Measurements from ENCODE around the gene TXNIP.

The TXNIP gene

DNA sequence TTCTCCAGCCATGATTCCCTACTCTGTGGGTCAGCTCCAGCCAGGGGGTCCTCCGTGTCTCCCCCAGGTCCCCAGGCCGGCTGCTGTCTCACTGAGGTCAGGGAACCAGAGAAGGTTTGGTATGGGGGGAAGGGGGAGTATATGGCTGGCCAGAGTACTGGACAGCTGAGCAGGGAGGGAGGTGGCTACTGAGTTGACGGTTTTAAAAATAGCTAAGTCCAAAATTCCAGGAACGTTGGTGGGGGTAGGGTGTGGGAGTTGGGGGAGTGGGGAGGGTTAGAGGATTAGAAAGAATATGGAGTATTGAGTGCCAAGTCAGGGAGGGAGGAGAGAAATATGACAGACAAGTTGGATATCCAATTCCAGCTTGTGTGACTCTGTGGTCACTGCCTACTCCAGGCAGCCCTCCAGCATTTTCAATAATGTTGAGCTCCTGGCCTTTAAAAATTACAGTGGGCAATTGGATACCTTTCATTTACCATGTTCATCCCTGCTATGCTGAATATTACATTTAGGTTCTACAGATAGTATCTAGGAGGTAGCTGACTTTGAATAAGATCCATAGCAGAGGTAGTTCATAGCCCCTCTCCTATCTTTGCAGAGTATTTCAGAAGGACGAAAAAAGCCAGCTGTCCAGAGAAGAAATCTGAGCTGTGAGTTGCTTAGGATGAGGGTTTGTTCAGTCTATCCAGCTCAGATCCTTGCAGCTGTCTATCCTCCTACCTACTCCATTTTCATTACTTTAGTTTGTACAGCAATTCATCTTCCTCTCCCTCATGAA, 25.4 kb upstream of the TXNIP start, which contains the start of gene HJV:
Gene HJV, minus strand, starts transcription at position 114 of the 781 bp plus-strand sequence. CDS start 1,504 bp downstream, outside the sequence.
- POLR2A ChIA-PET, result no interaction called here
- DNase-seq (ENCODE audit: extremely low spot score), result no peak
- TF ChIP-seq, protein P1, sequence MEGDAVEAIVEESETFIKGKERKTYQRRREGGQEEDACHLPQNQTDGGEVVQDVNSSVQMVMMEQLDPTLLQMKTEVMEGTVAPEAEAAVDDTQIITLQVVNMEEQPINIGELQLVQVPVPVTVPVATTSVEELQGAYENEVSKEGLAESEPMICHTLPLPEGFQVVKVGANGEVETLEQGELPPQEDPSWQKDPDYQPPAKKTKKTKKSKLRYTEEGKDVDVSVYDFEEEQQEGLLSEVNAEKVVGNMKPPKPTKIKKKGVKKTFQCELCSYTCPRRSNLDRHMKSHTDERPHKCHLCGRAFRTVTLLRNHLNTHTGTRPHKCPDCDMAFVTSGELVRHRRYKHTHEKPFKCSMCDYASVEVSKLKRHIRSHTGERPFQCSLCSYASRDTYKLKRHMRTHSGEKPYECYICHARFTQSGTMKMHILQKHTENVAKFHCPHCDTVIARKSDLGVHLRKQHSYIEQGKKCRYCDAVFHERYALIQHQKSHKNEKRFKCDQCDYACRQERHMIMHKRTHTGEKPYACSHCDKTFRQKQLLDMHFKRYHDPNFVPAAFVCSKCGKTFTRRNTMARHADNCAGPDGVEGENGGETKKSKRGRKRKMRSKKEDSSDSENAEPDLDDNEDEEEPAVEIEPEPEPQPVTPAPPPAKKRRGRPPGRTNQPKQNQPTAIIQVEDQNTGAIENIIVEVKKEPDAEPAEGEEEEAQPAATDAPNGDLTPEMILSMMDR (IDR thresholded peaks at IDR 0.05; ENCODE audit: control extremely low read depth, extremely low read depth, low read depth, missing control alignments), result no peak
- CTCF ChIA-PET, result interaction anchor here (0.8 to 2.9 kb wide), 13 partner anchors 8 to 176 kb away, joined by 3 to 34 read pairs (median 4); partner anchors contain the start of genes ANKRD34A, NUDT17 and POLR3GL

DNA sequence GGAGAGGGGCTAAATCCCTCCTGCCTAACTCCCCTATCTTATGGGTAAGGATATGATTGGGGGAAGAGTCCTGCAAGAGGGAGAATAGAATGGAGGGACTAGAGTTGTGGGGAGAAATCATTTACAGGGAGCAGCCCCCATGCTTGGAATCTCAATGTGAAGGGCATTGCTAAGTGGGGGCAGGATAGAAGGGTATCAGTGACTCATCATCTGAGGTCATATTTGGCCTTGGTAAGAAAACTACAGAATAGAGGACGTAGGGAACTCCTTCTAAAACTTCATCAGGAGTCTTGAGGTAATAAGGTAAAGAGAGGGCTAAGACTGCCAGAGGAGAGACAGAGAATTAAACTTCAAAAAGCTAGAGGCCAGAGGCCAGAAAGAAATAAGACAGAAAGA, 24.7 kb upstream of the TXNIP start:
- ChIA-PET POLR2A (no interaction called here), CTCF (interaction anchor here (0.8 to 2.9 kb wide), 11 partner anchors 8 to 175 kb away, joined by 3 to 34 read pairs (median 5); partner anchors contain the start of gene NUDT17)
- no peak for DNase-seq (ENCODE audit: extremely low spot score)
- TF ChIP-seq, protein P1 (IDR thresholded peaks at IDR 0.05; ENCODE audit: control extremely low read depth, extremely low read depth, low read depth, missing control alignments), result no peak

DNA sequence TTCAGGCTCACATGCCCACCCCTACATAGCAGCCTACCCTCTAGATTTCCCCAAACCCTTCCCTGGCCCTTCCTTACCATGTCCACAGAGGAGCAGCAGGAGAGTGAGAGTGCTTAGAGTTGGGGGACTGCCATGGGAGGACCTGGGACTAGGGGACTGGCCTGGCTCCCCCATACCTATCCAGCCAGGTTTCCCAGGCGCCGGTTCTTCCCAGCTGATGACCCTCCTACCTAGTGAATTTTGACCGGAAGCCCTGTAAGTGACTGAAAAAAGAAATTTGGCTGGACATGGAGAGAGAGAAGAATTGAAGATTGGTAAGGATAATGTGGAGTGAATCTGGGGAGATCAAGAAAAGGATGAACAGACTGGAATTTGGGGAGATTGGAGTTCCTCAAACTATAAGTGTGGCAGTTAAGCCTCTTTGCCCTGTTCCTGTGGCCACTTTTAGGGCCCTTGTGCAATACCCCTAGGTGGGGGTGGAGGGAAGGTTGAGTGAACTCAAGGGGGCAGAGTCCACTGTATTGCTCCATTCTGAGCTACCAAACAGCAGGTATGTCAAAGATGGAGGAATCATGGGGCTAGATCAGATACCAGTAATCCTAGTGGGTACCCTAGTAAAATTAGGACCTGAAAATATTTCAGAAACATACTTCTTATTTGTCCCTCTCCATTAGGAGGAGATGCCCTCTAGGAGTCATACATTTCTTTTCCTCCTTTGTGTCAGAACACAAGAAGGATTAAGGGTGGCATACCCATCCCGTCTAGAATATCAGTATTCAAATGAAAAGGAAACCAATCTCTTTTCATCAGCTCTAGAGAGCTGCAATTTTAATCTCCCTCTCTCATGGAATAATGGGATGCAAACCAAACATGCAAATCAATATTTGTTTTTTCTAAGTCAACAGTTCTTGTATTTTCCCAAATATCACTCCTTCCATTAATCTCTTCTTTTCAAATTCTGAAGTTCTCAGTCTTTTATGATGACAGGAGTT, 24.0 kb upstream of the TXNIP start:
- no peak for DNase-seq (ENCODE audit: extremely low spot score)
- ChIA-PET CTCF (interaction anchor here (1.2 to 2.9 kb wide), 9 partner anchors 13 to 175 kb away, joined by 3 to 34 read pairs (median 6); partner anchors contain the start of gene NUDT17), POLR2A (no interaction called here)
- TF ChIP-seq, protein P1 (IDR thresholded peaks at IDR 0.05; ENCODE audit: control extremely low read depth, extremely low read depth, low read depth, missing control alignments), result no peak

DNA sequence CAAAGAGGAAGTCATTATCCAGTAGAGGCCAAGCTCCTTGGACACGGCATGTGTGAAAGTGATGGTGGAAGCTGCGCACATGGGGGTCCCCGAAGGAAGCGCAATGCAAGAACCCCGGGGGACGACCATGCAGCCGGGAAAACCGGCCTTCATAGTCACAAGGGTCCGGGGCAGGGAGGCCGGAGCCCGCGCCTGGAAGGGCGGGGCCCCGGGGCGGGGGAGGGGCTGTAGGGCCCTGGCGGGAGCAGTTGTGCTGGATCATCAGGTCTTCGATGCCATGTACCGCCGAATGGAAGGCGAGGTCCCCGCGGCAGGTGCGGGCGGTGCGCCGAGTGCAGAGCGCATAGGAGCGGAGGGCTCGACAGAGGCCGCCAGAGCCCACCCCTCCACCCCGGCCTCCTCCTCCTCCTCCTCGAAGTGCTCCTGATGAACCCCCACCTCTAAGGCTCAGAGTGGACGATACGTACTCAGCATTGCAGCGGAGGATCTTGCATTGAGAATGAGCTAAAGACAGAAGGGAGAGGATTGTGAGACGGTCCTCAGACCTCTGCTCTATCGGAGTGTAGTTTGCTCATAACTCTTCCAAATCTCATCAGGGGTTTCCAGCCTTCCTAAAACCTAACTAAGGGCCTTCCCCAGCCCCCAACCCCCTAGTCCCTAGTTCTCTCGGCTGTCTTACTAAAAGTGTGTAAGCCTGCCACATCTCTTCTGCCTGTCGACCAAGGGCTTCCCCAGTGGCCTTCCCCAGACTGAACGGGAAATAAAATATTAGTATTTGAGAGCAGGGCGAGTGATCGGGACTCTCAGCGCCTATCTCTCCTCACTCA, 23.1 kb upstream of the TXNIP start:
- ChIA-PET CTCF (interaction anchor here (1.2 to 3.4 kb wide), 11 partner anchors 11 to 174 kb away, joined by 3 to 21 read pairs (median 5); partner anchors contain the start of gene NUDT17), POLR2A (no interaction called here)
- DNase-seq (ENCODE audit: extremely low spot score), result no peak
- TF ChIP-seq, protein P1 (IDR thresholded peaks at IDR 0.05; ENCODE audit: control extremely low read depth, extremely low read depth, low read depth, missing control alignments), result no peak

DNA sequence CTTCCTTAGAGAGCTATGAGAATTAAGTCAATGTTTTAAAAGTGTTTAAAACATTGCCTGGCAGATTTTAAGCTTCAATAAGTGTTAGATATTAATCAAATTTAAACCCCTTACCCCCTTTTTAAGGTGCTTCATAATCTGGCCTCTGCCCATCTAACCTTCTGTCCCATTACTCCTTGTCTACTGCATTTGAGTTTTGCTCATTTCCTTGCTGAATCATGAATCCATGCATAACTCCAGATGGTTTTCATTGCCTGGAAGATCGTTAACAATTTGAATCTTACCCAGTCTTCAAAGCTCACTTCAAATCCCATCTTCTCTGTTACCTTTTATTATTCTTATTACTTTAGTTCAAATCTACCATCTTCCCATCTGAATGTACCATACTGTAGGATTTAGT, 20.5 kb upstream of the TXNIP start:
- TF ChIP-seq, protein P1 (IDR thresholded peaks at IDR 0.05; ENCODE audit: control extremely low read depth, extremely low read depth, low read depth, missing control alignments), result no peak
- no peak for DNase-seq (ENCODE audit: extremely low spot score)
- CTCF ChIA-PET, result interaction anchor here (0.8 to 3.4 kb wide), 12 partner anchors 9 to 174 kb away, joined by 3 to 32 read pairs (median 4); partner anchors contain the start of genes NUDT17 and PIAS3
- POLR2A ChIA-PET, result no interaction called here

Measured in GM10248 (cell line).